Stomach (tissue), 9 donors: ENCODE results near the gene RASSF5. TPM values are rescaled to one million over a fixed set of nuclear protein-coding genes. Genes with fewer than 3 reads are reported as not detected.
A peak's percentile ranks its signal among the peaks of the same experiment; 100 is the strongest.

Experiments
- DNase-seq, 2 donors: peaks; one replicate each; pipeline versions ENCODE4 v3.0.0 to v3.0.0-alpha.2; 2013 to 2019
- H3K27ac ChIP-seq, 5 donors: fragments of 200-600 bp in 4 of 5; sonication (generic) in 4 of 5; one replicate each; pipeline ENCODE4 v1.5.1; 2013 to 2019; ENCODE audit warnings: mild to moderate bottlenecking in 1 of 5, moderate library complexity in 1 of 5
- H3K27me3 ChIP-seq, 3 donors: fragments of 200-600 bp; sonication (generic); one replicate each; pipeline ENCODE4 v1.5.1; 2017 to 2019; ENCODE audit warnings: mixed run types in 1 of 3
- H3K36me3 ChIP-seq, 4 donors: fragments of 200-600 bp; sonication (generic); 1 replicate in 3 of 4; 2 replicates in 1 of 4; pipeline ENCODE4 v1.5.1; 2016 to 2019
- H3K4me1 ChIP-seq, 4 donors: fragments of 200-600 bp; sonication (generic); one replicate each; pipeline ENCODE4 v1.5.1; 2016 to 2019
- H3K4me3 ChIP-seq, 4 donors: fragments of 200-600 bp; sonication (generic) in 3 of 4; one replicate each; pipeline ENCODE4 v1.5.1; 2016 to 2019; ENCODE audit warnings: mild to moderate bottlenecking in 1 of 4
- H3K9me3 ChIP-seq, 4 donors: fragments of 200-600 bp; sonication (generic); one replicate each; pipeline ENCODE4 v1.5.1; 2016 to 2019
- CTCF ChIP-seq, 7 experiments: fragments of 450-650 bp in 4 of 7; fragments of 200-600 bp in 3 of 7; sonication (generic) in 3 of 7; IDR thresholded peaks; one replicate each; pipeline ENCODE4 v1.5.1; 2016 to 2019; ENCODE audit warnings: antibody characterized with exemption in 7 of 7, control low read depth in 2 of 7, mild to moderate bottlenecking in 1 of 7
- EP300 ChIP-seq: sonication (generic); formaldehyde crosslinking; IDR thresholded peaks from one replicate; pipeline ENCODE4 v1.6.1; 2017; ENCODE audit warnings: antibody characterized with exemption
- POLR2A ChIP-seq, 4 donors: fragments of 450-650 bp; IDR thresholded peaks; one replicate each; pipeline ENCODE4 v1.6.1; 2016; ENCODE audit warnings: antibody characterized with exemption in 4 of 4, control low read depth in 2 of 4, mild to moderate bottlenecking in 1 of 4, moderate library complexity in 1 of 4
- POLR2AphosphoS5 ChIP-seq, 3 donors: sonication (generic); formaldehyde crosslinking; IDR thresholded peaks; one replicate each; pipeline ENCODE4 v1.6.1; 2016; ENCODE audit warnings: antibody characterized with exemption in 3 of 3
- WGBS, 5 donors: extraction: QIAGEN DNeasy Blood & Tissue Kit in 3 of 5; methylation state at CpG; one replicate each; pipeline versions ENCODE4 v1.1.5 to v1.1.7; 2013 to 2018; 5-methylcytosine and 5-hydroxymethylcytosine counted together
- intact Hi-C: fragments of 100-400 bp; cut with DNase I; formaldehyde crosslinking; loops from one replicate; pipeline ENCODE4 v1.15.1; 2023; ENCODE audit warnings: low total_unique reads
- polyA plus RNA-seq, 3 donors: library from polyadenylated mRNA; stranded (reverse); fragments of 200-250 nt; gene quantifications; one replicate each; pipeline ENCODE4 v1.2.3, GENCODE V29; 2013
- total RNA-seq, 5 donors: library from RNA; depleted of rRNA; stranded (reverse); fragments of >200 nt; gene quantifications; one replicate each; pipeline versions ENCODE4 v1.1.0 to v1.2.3, GENCODE V29; 2014 to 2016
- donor health status: healthy with polysubstance abuse.
- donor health status: Bipolar disorder and iron deficiency.
- donor health status: healthy.

The RASSF5 gene
- total and polyA plus RNA-seq, 8 donors: 2.2 to 44.5 (median 7.5) TPM

DNA sequence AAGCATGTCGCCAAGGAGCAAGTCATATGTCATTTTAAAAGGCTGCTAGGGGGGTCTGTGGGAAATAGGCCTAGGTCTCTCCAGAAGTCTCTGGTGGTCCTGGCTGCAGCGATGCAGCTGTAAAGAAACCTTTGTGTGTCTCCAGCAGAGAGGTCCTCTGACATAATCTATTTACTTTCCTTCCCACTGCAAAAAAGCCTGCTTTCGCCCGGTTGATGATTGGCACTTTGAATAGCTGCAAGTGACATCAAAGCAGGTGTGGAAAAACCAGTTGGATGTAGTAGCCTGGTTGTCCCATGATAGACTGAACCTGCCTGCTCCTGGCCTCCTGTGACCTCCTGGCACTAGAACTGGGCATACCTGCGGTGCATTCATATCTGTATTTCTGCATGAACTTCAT lies 13.8 kb downstream of the RASSF5 start:
- Histone ChIP-seq H3K27me3 (no peaks in the 10 kb centered on the region), H3K9me3 (no peaks in the 10 kb centered on the region), H3K4me1 (peaks cover 13 to 38% (median 24%) of the 10 kb centered on the region in 4 donors), H3K4me3 (no peak overlapping the region), H3K27ac (peak overlapping the region; percentile 42 to 67 (median 54)), H3K36me3 (peaks cover 0 to 4% (median 0%) of the 10 kb centered on the region in 4 donors)
- intact Hi-C loops: no loop called here
- DNase-seq: peak; percentile 75 to 77
- TF ChIP-seq EP300: no peak
- TF ChIP-seq CTCF (IDR thresholded peaks at IDR 0.05): no peak
- no peak for TF ChIP-seq POLR2A (IDR thresholded peaks at IDR 0.05)
- no peak for TF ChIP-seq POLR2AphosphoS5 (IDR thresholded peaks at IDR 0.05)
- 32 to 48% (median 40%) methylated on average over 5 of the region's 5 CpGs for WGBS, 5 donors

GRCh38 chr1:206521694-206522402 lies 14.5 kb downstream of the RASSF5 start:
- no peaks in the 10 kb centered on the region for H3K27me3 ChIP-seq
- DNase-seq: no peak
- no peaks in the 10 kb centered on the region for H3K9me3 ChIP-seq
- 58 to 72% (median 60%) methylated on average over 8 of the region's 8 CpGs for WGBS, 5 donors
- TF ChIP-seq POLR2AphosphoS5 (IDR thresholded peaks at IDR 0.05) (no peak), EP300 (no peak), POLR2A (IDR thresholded peaks at IDR 0.05) (no peak), CTCF (IDR thresholded peaks at IDR 0.05) (no peak)
- intact Hi-C loops: no loop called here
- peaks cover 13 to 42% (median 26%) of the 10 kb centered on the region in 4 donors for H3K4me1 ChIP-seq
- H3K36me3 ChIP-seq: peaks cover 0 to 4% (median 0%) of the 10 kb centered on the region in 4 donors
- H3K27ac ChIP-seq: peak overlapping the region; percentile 1 to 67 (median 42)
- H3K4me3 ChIP-seq: no peak overlapping the region

- peaks cover 13 to 41% (median 26%) of the 10 kb centered on the region in 4 donors for H3K4me1 ChIP-seq
- 52 to 76% (median 54%) methylated on average over 3 to 5 of the region's 5 CpGs for WGBS, 5 donors
- H3K36me3 ChIP-seq: no peaks in the 10 kb centered on the region
- H3K4me3 ChIP-seq: no peak overlapping the region
- no peaks in the 10 kb centered on the region for H3K9me3 ChIP-seq
- no peaks in the 10 kb centered on the region for H3K27me3 ChIP-seq
- no peak for TF ChIP-seq CTCF (IDR thresholded peaks at IDR 0.05)
- no peak for DNase-seq
- intact Hi-C loops: no loop called here
- peak overlapping the region in 2 of 5 donors; percentile 29 to 73 for H3K27ac ChIP-seq
Observed at GRCh38 chr1:206524739-206525364, 17.5 kb downstream of the RASSF5 start.

- intact Hi-C loops: no loop called here
- peak overlapping the region in 4 of 5 donors; percentile 6 to 73 (median 42) for H3K27ac ChIP-seq
- no peak overlapping the region for H3K4me3 ChIP-seq
- peak in 1 of 3 donors; percentile 14 for TF ChIP-seq POLR2AphosphoS5 (IDR thresholded peaks at IDR 0.05)
- TF ChIP-seq CTCF (IDR thresholded peaks at IDR 0.05): no peak
- no peak for TF ChIP-seq POLR2A (IDR thresholded peaks at IDR 0.05)
- no peak for TF ChIP-seq EP300
- H3K36me3 ChIP-seq: no peaks in the 10 kb centered on the region
- no peaks in the 10 kb centered on the region for H3K9me3 ChIP-seq
- peaks cover 7 to 33% (median 18%) of the 10 kb centered on the region in 4 donors for H3K4me1 ChIP-seq
- 28 to 51% (median 34%) methylated on average over 5 to 6 of the region's 6 CpGs for WGBS, 5 donors
- H3K27me3 ChIP-seq: no peaks in the 10 kb centered on the region
- peak; percentile 49 to 71 for DNase-seq
Observed at GRCh38 chr1:206526064-206526911, 19.0 kb downstream of the RASSF5 start.
